IPS-18a (cell line): Measurements from ENCODE around the gene CNTN4.

ENCODE experiments used
- H3K27ac ChIP-seq: one replicate; pipeline ENCODE4 v1.5.1; 2013; ENCODE audit warnings: low read length
- H3K27me3 ChIP-seq: one replicate; pipeline ENCODE4 v1.6.1; 2013; ENCODE audit warnings: mild to moderate bottlenecking, low read length; ENCODE audit not compliant: control insufficient read depth, insufficient read depth
- H3K36me3 ChIP-seq: one replicate; pipeline ENCODE4 v1.6.1; 2013; ENCODE audit warnings: low read depth, low read length; ENCODE audit not compliant: control insufficient read depth
- H3K4me1 ChIP-seq: one replicate; pipeline ENCODE4 v1.6.1; 2013; ENCODE audit warnings: low read depth, low read length; ENCODE audit not compliant: control insufficient read depth
- H3K4me3 ChIP-seq: one replicate; pipeline ENCODE4 v1.5.1; 2013; ENCODE audit warnings: low read length
- H3K9ac ChIP-seq: one replicate; pipeline ENCODE4 v1.6.1; 2013; ENCODE audit warnings: mild to moderate bottlenecking, low read length, moderate library complexity
- H3K9me3 ChIP-seq: one replicate; pipeline ENCODE4 v1.6.1; 2013; ENCODE audit warnings: low read depth, low read length; ENCODE audit not compliant: control insufficient read depth

Gene CNTN4

GRCh38 chr3:2212206-2212605, 113.5 kb downstream of the CNTN4 start:
- Histone ChIP-seq H3K4me3 (no peak overlapping the region), H3K9me3 (no peaks in the 10 kb centered on the region), H3K36me3 (no peaks in the 10 kb centered on the region), H3K27me3 (no peaks in the 10 kb centered on the region), H3K27ac (no peak overlapping the region), H3K4me1 (no peaks in the 10 kb centered on the region), H3K9ac (no peak overlapping the region)

- Histone ChIP-seq H3K4me1 (no peaks in the 10 kb centered on the region), H3K27me3 (no peaks in the 10 kb centered on the region), H3K4me3 (no peak overlapping the region), H3K9ac (no peak overlapping the region), H3K36me3 (no peaks in the 10 kb centered on the region), H3K27ac (no peak overlapping the region), H3K9me3 (no peaks in the 10 kb centered on the region)
Observed at GRCh38 chr3:2218375-2218774, 119.7 kb downstream of the CNTN4 start.

- Histone ChIP-seq H3K4me1 (no peaks in the 10 kb centered on the region), H3K9ac (no peak overlapping the region), H3K27ac (no peak overlapping the region), H3K9me3 (no peaks in the 10 kb centered on the region), H3K4me3 (no peak overlapping the region), H3K27me3 (no peaks in the 10 kb centered on the region), H3K36me3 (no peaks in the 10 kb centered on the region)
Observed at GRCh38 chr3:2218816-2219215, 120.2 kb downstream of the CNTN4 start.

GRCh38 chr3:2236203-2236602, 137.5 kb downstream of the CNTN4 start:
- Histone ChIP-seq H3K36me3 (no peaks in the 10 kb centered on the region), H3K4me1 (peaks cover 3% of the 10 kb centered on the region), H3K27ac (no peak overlapping the region), H3K9me3 (no peaks in the 10 kb centered on the region), H3K4me3 (no peak overlapping the region), H3K27me3 (no peaks in the 10 kb centered on the region), H3K9ac (no peak overlapping the region)

- no peaks in the 10 kb centered on the region for H3K4me1 ChIP-seq
- H3K9ac ChIP-seq, result no peak overlapping the region
- no peaks in the 10 kb centered on the region for H3K9me3 ChIP-seq
- no peaks in the 10 kb centered on the region for H3K36me3 ChIP-seq
- no peak overlapping the region for H3K4me3 ChIP-seq
- H3K27me3 ChIP-seq, result no peaks in the 10 kb centered on the region
- no peak overlapping the region for H3K27ac ChIP-seq
Observed at GRCh38 chr3:2244137-2244536, 145.5 kb downstream of the CNTN4 start.

GRCh38 chr3:2246873-2247648, 148.4 kb downstream of the CNTN4 start:
- no peaks in the 10 kb centered on the region for H3K4me1 ChIP-seq
- no peaks in the 10 kb centered on the region for H3K36me3 ChIP-seq
- H3K27ac ChIP-seq, result no peak overlapping the region
- H3K27me3 ChIP-seq, result no peaks in the 10 kb centered on the region
- H3K4me3 ChIP-seq, result no peak overlapping the region
- no peaks in the 10 kb centered on the region for H3K9me3 ChIP-seq
- no peak overlapping the region for H3K9ac ChIP-seq

GRCh38 chr3:2247831-2248230, 149.2 kb downstream of the CNTN4 start:
- no peaks in the 10 kb centered on the region for H3K9me3 ChIP-seq
- no peak overlapping the region for H3K9ac ChIP-seq
- H3K4me1 ChIP-seq, result no peaks in the 10 kb centered on the region
- no peaks in the 10 kb centered on the region for H3K27me3 ChIP-seq
- H3K36me3 ChIP-seq, result no peaks in the 10 kb centered on the region
- H3K4me3 ChIP-seq, result no peak overlapping the region
- no peak overlapping the region for H3K27ac ChIP-seq

- Histone ChIP-seq H3K9me3 (no peaks in the 10 kb centered on the region), H3K27ac (no peak overlapping the region), H3K4me1 (no peaks in the 10 kb centered on the region), H3K9ac (no peak overlapping the region), H3K27me3 (no peaks in the 10 kb centered on the region), H3K36me3 (no peaks in the 10 kb centered on the region), H3K4me3 (no peak overlapping the region)
Observed at GRCh38 chr3:2250783-2251182, 152.1 kb downstream of the CNTN4 start.

GRCh38 chr3:2261747-2262146, 163.1 kb downstream of the CNTN4 start:
- no peaks in the 10 kb centered on the region for H3K36me3 ChIP-seq
- no peaks in the 10 kb centered on the region for H3K27me3 ChIP-seq
- no peaks in the 10 kb centered on the region for H3K4me1 ChIP-seq
- no peaks in the 10 kb centered on the region for H3K9me3 ChIP-seq
- H3K4me3 ChIP-seq, result no peak overlapping the region
- no peak overlapping the region for H3K9ac ChIP-seq
- no peak overlapping the region for H3K27ac ChIP-seq

GRCh38 chr3:2262204-2262603, 163.5 kb downstream of the CNTN4 start:
- Histone ChIP-seq H3K27ac (no peak overlapping the region), H3K36me3 (no peaks in the 10 kb centered on the region), H3K4me3 (no peak overlapping the region), H3K4me1 (no peaks in the 10 kb centered on the region), H3K9ac (no peak overlapping the region), H3K9me3 (no peaks in the 10 kb centered on the region), H3K27me3 (no peaks in the 10 kb centered on the region)

- no peak overlapping the region for H3K9ac ChIP-seq
- H3K9me3 ChIP-seq, result no peaks in the 10 kb centered on the region
- no peaks in the 10 kb centered on the region for H3K4me1 ChIP-seq
- no peaks in the 10 kb centered on the region for H3K36me3 ChIP-seq
- H3K27ac ChIP-seq, result no peak overlapping the region
- no peaks in the 10 kb centered on the region for H3K27me3 ChIP-seq
- H3K4me3 ChIP-seq, result no peak overlapping the region
Observed at GRCh38 chr3:2266606-2267005, 167.9 kb downstream of the CNTN4 start.

GRCh38 chr3:2268779-2269178, 170.1 kb downstream of the CNTN4 start:
- Histone ChIP-seq H3K4me3 (no peak overlapping the region), H3K36me3 (no peaks in the 10 kb centered on the region), H3K27me3 (no peaks in the 10 kb centered on the region), H3K9me3 (no peaks in the 10 kb centered on the region), H3K9ac (no peak overlapping the region), H3K27ac (no peak overlapping the region), H3K4me1 (no peaks in the 10 kb centered on the region)
